ENCODE results near the gene KMT5B. TPM values are rescaled to one million over a fixed set of nuclear protein-coding genes. Genes with fewer than 3 reads are reported as not detected.

The KMT5B gene
- total and polyA plus RNA-seq, 2 of the 13 experiments (the other 11 are each of a cell fraction or from before 2014, with no cell fraction given), result 17.6 to 23.7 TPM

GRCh38 chr11:68260484-68260883 is 47.4 kb upstream of the KMT5B start (continued):
- TF ChIP-seq, protein P1, sequence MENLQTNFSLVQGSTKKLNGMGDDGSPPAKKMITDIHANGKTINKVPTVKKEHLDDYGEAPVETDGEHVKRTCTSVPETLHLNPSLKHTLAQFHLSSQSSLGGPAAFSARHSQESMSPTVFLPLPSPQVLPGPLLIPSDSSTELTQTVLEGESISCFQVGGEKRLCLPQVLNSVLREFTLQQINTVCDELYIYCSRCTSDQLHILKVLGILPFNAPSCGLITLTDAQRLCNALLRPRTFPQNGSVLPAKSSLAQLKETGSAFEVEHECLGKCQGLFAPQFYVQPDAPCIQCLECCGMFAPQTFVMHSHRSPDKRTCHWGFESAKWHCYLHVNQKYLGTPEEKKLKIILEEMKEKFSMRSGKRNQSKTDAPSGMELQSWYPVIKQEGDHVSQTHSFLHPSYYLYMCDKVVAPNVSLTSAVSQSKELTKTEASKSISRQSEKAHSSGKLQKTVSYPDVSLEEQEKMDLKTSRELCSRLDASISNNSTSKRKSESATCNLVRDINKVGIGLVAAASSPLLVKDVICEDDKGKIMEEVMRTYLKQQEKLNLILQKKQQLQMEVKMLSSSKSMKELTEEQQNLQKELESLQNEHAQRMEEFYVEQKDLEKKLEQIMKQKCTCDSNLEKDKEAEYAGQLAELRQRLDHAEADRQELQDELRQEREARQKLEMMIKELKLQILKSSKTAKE (CRISPR knock-in tag; IDR thresholded peaks at IDR 0.05; ENCODE audit: borderline replicate concordance), result 0 out of 2 replicates have a peak, but pooled peaks have one; percentile 12
- TF ChIP-seq, protein P2, sequence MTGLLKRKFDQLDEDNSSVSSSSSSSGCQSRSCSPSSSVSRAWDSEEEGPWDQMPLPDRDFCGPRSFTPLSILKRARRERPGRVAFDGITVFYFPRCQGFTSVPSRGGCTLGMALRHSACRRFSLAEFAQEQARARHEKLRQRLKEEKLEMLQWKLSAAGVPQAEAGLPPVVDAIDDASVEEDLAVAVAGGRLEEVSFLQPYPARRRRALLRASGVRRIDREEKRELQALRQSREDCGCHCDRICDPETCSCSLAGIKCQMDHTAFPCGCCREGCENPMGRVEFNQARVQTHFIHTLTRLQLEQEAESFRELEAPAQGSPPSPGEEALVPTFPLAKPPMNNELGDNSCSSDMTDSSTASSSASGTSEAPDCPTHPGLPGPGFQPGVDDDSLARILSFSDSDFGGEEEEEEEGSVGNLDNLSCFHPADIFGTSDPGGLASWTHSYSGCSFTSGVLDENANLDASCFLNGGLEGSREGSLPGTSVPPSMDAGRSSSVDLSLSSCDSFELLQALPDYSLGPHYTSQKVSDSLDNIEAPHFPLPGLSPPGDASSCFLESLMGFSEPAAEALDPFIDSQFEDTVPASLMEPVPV (CRISPR knock-in tag; IDR thresholded peaks at IDR 0.05), result 0 out of 2 replicates have a peak, but pooled peaks have one; percentile 40

- FAIRE-seq, result no peak
- TF ChIP-seq TEAD3 (CRISPR knock-in tag; optimal IDR thresholded peaks at IDR 0.05; ENCODE audit: borderline replicate concordance) (no peak), MTERF4 (CRISPR knock-in tag; IDR thresholded peaks at IDR 0.05) (no peak), TARDBP (CRISPR knock-in tag; IDR thresholded peaks at IDR 0.05) (peak; percentile 82), ZNF460 (CRISPR knock-in tag; IDR thresholded peaks at IDR 0.05; ENCODE audit: borderline replicate concordance) (no peak), SKI (IDR thresholded peaks at IDR 0.05; ENCODE audit: partially characterized antibody) (no peak), AGO2 (optimal IDR thresholded peaks at IDR 0.05; ENCODE audit: low read depth, low read length) (peak; percentile 77), POLR2A (IDR thresholded peaks at IDR 0.05; ENCODE audit: insufficient read depth in 1 of 2, low read depth in 2 of 2, low read length in 2 of 2) (peak in 1 of 2 experiments; percentile 39; a peak in 1 of 4 replicates), ZNF839 (CRISPR knock-in tag; IDR thresholded peaks at IDR 0.05; ENCODE audit: borderline replicate concordance) (0 out of 2 replicates have a peak, but pooled peaks have one; percentile 28)
- TF ChIP-seq, protein P3, sequence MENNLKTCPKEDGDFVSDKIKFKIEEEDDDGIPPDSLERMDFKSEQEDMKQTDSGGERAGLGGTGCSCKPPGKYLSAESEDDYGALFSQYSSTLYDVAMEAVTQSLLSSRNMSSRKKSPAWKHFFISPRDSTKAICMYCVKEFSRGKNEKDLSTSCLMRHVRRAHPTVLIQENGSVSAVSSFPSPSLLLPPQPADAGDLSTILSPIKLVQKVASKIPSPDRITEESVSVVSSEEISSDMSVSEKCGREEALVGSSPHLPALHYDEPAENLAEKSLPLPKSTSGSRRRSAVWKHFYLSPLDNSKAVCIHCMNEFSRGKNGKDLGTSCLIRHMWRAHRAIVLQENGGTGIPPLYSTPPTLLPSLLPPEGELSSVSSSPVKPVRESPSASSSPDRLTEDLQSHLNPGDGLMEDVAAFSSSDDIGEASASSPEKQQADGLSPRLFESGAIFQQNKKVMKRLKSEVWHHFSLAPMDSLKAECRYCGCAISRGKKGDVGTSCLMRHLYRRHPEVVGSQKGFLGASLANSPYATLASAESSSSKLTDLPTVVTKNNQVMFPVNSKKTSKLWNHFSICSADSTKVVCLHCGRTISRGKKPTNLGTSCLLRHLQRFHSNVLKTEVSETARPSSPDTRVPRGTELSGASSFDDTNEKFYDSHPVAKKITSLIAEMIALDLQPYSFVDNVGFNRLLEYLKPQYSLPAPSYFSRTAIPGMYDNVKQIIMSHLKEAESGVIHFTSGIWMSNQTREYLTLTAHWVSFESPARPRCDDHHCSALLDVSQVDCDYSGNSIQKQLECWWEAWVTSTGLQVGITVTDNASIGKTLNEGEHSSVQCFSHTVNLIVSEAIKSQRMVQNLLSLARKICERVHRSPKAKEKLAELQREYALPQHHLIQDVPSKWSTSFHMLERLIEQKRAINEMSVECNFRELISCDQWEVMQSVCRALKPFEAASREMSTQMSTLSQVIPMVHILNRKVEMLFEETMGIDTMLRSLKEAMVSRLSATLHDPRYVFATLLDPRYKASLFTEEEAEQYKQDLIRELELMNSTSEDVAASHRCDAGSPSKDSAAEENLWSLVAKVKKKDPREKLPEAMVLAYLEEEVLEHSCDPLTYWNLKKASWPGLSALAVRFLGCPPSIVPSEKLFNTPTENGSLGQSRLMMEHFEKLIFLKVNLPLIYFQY (CRISPR knock-in tag; IDR thresholded peaks at IDR 0.05; ENCODE audit: borderline replicate concordance), result no peak
- no TSS peak for BruUV-seq (replicated peaks)
- POLR2A ChIA-PET, result interaction anchor here (1.3 to 6.6 kb wide), 4 partner anchors 11 to 38 kb away, joined by 5 to 127 read pairs (median 14); partner anchors contain the start of gene C11orf24
- 94% methylated on average over 12 of the region's 15 CpGs for WGBS (ENCODE audit: low lambda C conversion rate)
- Histone ChIP-seq H3K4me1 (ENCODE audit: insufficient read depth, low read length) (peaks cover 33% of the 10 kb centered on the region), H3K27me3 (ENCODE audit: control insufficient read depth in 1 of 2, insufficient read depth in 2 of 2, low read length in 2 of 2) (no peaks in the 10 kb centered on the region), H3K27ac (ENCODE audit: extremely low read length, insufficient read depth, low read length) (peak overlapping the region; percentile 13), H3K9me3 (ENCODE audit: low read length) (no peaks in the 10 kb centered on the region), H3K9ac (ENCODE audit: insufficient read depth, low read depth, low read length) (no peak overlapping the region), H3K4me2 (ENCODE audit: low read depth, low read length) (no peak overlapping the region), H3K4me3 (replicated peaks in 1 of 3; ENCODE audit: insufficient read depth in 1 of 3, low read depth in 2 of 3, low read length in 3 of 3) (no peak overlapping the region), H3K36me3 (replicated peaks in 1 of 2; ENCODE audit: control insufficient read depth in 1 of 2, insufficient read depth in 2 of 2, low read length in 2 of 2) (peaks cover 16 to 32% of the 10 kb centered on the region in 2 experiments), H2AFZ (ENCODE audit: low read length) (no peak overlapping the region), H3K79me2 (ENCODE audit: insufficient read depth, low read length) (no peaks in the 10 kb centered on the region), H4K20me1 (ENCODE audit: insufficient read depth, low read length) (no peaks in the 10 kb centered on the region)
- intact Hi-C loops (cut with micrococcal nuclease; ENCODE audit: unreplicated experiment) (loop anchor here (5.0 kb wide), 1 partner anchor 58 kb away; no protein-coding TSS in a partner anchor), in situ Hi-C loops (cut with HindIII; ENCODE audit: extremely low pct_ligation_motif_present, low pct_unique_long_range_greater_than_20kb) (loop anchor here (5.0 kb wide), 2 partner anchors 38 to 188 kb away; no protein-coding TSS in a partner anchor)
- no peak for ATAC-seq
- no peak for DNase-seq (ENCODE audit: low spot score)
- CTCF ChIA-PET (ENCODE audit: low intra/inter-chr PET ratio, low total read pairs), result no interaction called here
These were observed 46.2 kb upstream of the KMT5B start for GRCh38 chr11:68259122-68259959.

Measured in HepG2 (cell line).